K562 (cell line): ENCODE measurements around the gene ACTN3. TPM values are rescaled to one million over a fixed set of nuclear protein-coding genes. Genes with fewer than 3 reads are reported as not detected.
"Not testable (repeated sequence)": the region's sequence is repeated elsewhere in the genome, so short reads cannot be mapped to it uniquely, and the experiment has no call there.

Source experiments
- ATAC-seq: fragments of 200-7000 bp; cut with Tn5 transposase; 3 replicates; pipeline ENCODE4 v1.9.1; 2020; ENCODE audit warnings: moderate library complexity
- BruUV-seq: library from RNA; stranded (reverse); fragments of 400-500 nt; replicated peaks from 2 replicates; lab custom pipeline; 2021; lab: Mats Ljungman, UMichigan
- CTCF ChIA-PET: fragments of 300-600 bp; formaldehyde crosslinking; extraction: SDS; loops from one replicate; lab custom pipeline; 2021; ENCODE audit warnings: low intra/inter-chr PET ratio; lab: Yijun Ruan, JAX
- POLR2A ChIA-PET: fragments of 300-600, 350-650 bp; sonication (Branson Sonifier 250); formaldehyde crosslinking; extraction: SDS; loops from one replicate; lab custom pipeline; 2021; ENCODE audit warnings: antibody characterized with exemption, inconsistent platforms; lab: Yijun Ruan, JAX
- DNase-seq, 4 experiments: peaks; one replicate each; pipeline versions ENCODE4 v3.0.0 to v3.0.0-alpha.2; 2011 to 2018; ENCODE audit warnings: low spot score in 3 of 4, mixed read lengths in 3 of 4; ENCODE audit errors: extremely low read depth in 1 of 4
- FAIRE-seq: peaks from 2 replicates; lab custom pipeline; 2011; peaks lifted over from hg19 to GRCh38; lab: Jason Lieb, UNC
- H2AFZ ChIP-seq: 2 replicates; pipeline ENCODE4 v1.6.0; 2011; ENCODE audit warnings: low read depth, low read length, control low read depth, inconsistent platforms
- H3K27ac ChIP-seq: fragments of 200-600 bp; 3 replicates; pipeline ENCODE4 v1.8.0; 2011; ENCODE audit warnings: low read depth, mild to moderate bottlenecking, control low read depth, inconsistent platforms, low read length, moderate library complexity, mixed read lengths; ENCODE audit errors: extremely low read depth
- H3K27me3 ChIP-seq, 2 experiments: fragments of 300-600 bp in 1 of 2; 2 replicates in 1 of 2; 3 replicates in 1 of 2; pipeline versions ENCODE4 v1.6.0 to v1.8.0; 2011; ENCODE audit warnings: inconsistent platforms in 2 of 2, low read length in 2 of 2, mild to moderate bottlenecking in 1 of 2, mixed read lengths in 1 of 2, moderate library complexity in 1 of 2; ENCODE audit not compliant: control insufficient read depth in 2 of 2, insufficient read depth in 2 of 2
- H3K36me3 ChIP-seq: fragments of 300-600 bp; 3 replicates; pipeline ENCODE4 v1.8.0; 2011; ENCODE audit warnings: mild to moderate bottlenecking, low read length, inconsistent platforms; ENCODE audit not compliant: control insufficient read depth, insufficient read depth
- H3K4me1 ChIP-seq, 2 experiments: fragments of 200-600 bp in 1 of 2; replicated peaks in 1 of 2; 2 replicates in 1 of 2; 3 replicates in 1 of 2; pipeline versions ENCODE4 v1.5.1 to v1.8.0; 2011; ENCODE audit warnings: inconsistent platforms in 2 of 2, low read length in 2 of 2, mild to moderate bottlenecking in 1 of 2, mixed read lengths in 1 of 2, moderate library complexity in 1 of 2; ENCODE audit not compliant: control insufficient read depth in 2 of 2, insufficient read depth in 2 of 2
- H3K4me2 ChIP-seq: 2 replicates; pipeline ENCODE4 v1.6.1; 2011; ENCODE audit warnings: low read length, control low read depth, inconsistent platforms, mixed read lengths; ENCODE audit not compliant: insufficient read depth
- H3K4me3 ChIP-seq: fragments of 200-600 bp; sonication (generic), shearing (Covaris generic); 2 replicates; pipeline ENCODE4 v1.5.1; 2016; ENCODE audit warnings: control low read depth, inconsistent platforms
- H3K79me2 ChIP-seq: fragments of 200-600 bp; 3 replicates; pipeline ENCODE4 v1.8.0; 2011; ENCODE audit warnings: low read length, inconsistent platforms; ENCODE audit not compliant: control insufficient read depth, insufficient read depth
- H3K9ac ChIP-seq, 2 experiments: 2 replicates each; pipeline versions ENCODE4 v1.6.0 to v1.6.1; 2011; ENCODE audit warnings: low read depth in 2 of 2, low read length in 2 of 2, control low read depth in 1 of 2, inconsistent platforms in 1 of 2, mild to moderate bottlenecking in 1 of 2, mixed read lengths in 1 of 2; ENCODE audit not compliant: insufficient read depth in 1 of 2
- H3K9me1 ChIP-seq: one replicate; pipeline ENCODE4 v1.6.0; 2011; ENCODE audit warnings: inconsistent platforms, mild to moderate bottlenecking, low read length, moderate library complexity; ENCODE audit not compliant: control insufficient read depth, insufficient read depth
- H3K9me3 ChIP-seq: replicated peaks from 2 replicates; pipeline ENCODE4 v1.5.1; 2011; ENCODE audit warnings: low read depth, low read length, inconsistent platforms; ENCODE audit not compliant: control insufficient read depth, insufficient read depth
- H4K20me1 ChIP-seq: replicated peaks from 2 replicates; pipeline ENCODE4 v1.6.1; 2011; ENCODE audit warnings: low read length, inconsistent platforms, mixed read lengths; ENCODE audit not compliant: control insufficient read depth, insufficient read depth
- CBX1 ChIP-seq: sonication (generic); IDR thresholded peaks from 2 replicates; pipeline ENCODE4 v1.6.1; 2016; ENCODE audit warnings: antibody characterized with exemption, low read depth, mild to moderate bottlenecking
- CBX3 ChIP-seq, 2 experiments: IDR thresholded peaks; 1 replicate in 1 of 2; 2 replicates in 1 of 2; pipeline ENCODE4 v1.6.1; 2012; ENCODE audit warnings: inconsistent platforms in 2 of 2, low read length in 2 of 2, borderline replicate concordance in 1 of 2, control low read depth in 1 of 2
- CBX5 ChIP-seq: IDR thresholded peaks from 2 replicates; pipeline ENCODE4 v1.6.1; 2014; ENCODE audit warnings: low read depth, borderline replicate concordance
- TRIM24 ChIP-seq, 2 experiments: fragments of 450-650 bp; IDR thresholded peaks; 2 replicates each; pipeline ENCODE4 v1.6.1; 2016
- TRIM28 ChIP-seq: fragments of 450-650 bp; IDR thresholded peaks from 2 replicates; pipeline ENCODE4 v1.6.1; 2017
- ZNF280A ChIP-seq: fragments of 450-650 bp; IDR thresholded peaks from 2 replicates; pipeline ENCODE4 v1.6.1; 2018; ENCODE audit warnings: mild to moderate bottlenecking, low read depth; ENCODE audit not compliant: partially characterized antibody
- WGBS: fragments of 100-300 bp; shearing (Covaris generic); methylation state at CpG from one replicate; pipeline ENCODE4 v1.1.6; 2016; ENCODE audit warnings: low coverage, mixed read lengths; ENCODE audit not compliant: insufficient coverage; ENCODE audit errors: missing lambda C conversion rate; 5-methylcytosine and 5-hydroxymethylcytosine counted together
- in situ Hi-C: fragments of 300-500 bp; cut with MboI; formaldehyde crosslinking; loops from 4 replicates; pipeline ENCODE4 v1.15.0; 2018; ENCODE audit warnings: inconsistent platforms, mixed read lengths
- intact Hi-C: fragments of 100-400 bp; cut with micrococcal nuclease; formaldehyde crosslinking; loops from 2 replicates; pipeline ENCODE4 v1.14.2; 2022
- polyA plus RNA-seq, 8 experiments: library from polyadenylated mRNA; depleted of rRNA in 4 of 8; stranded (reverse) in 5 of 8; unstranded in 3 of 8; fragments of >200 nt; fragmentation: Nextera tagmentation in 2 of 8; fragmentation: Illumina TruSeq in 1 of 8; extraction: Ambion mirVana in 2 of 8; extraction: Trizol in 1 of 8; gene quantifications; 2 replicates each; pipeline versions ENCODE4 v1.2.1 to v1.2.3, GENCODE V29; 2011 to 2014; ENCODE audit warnings: inconsistent platforms in 1 of 8, missing spikeins in 1 of 8
- total RNA-seq, 7 experiments: library from RNA; depleted of rRNA in 6 of 7; stranded (reverse); fragments of >200 nt in 6 of 7; fragmentation: Illumina TruSeq in 2 of 7; extraction: Trizol in 2 of 7; gene quantifications; 2 replicates each; pipeline versions ENCODE4 v1.2.1 to v1.2.3, GENCODE V29; 2011 to 2021; ENCODE audit warnings: low replicate concordance in 1 of 7

ACTN3 gene
- total and polyA plus RNA-seq, 9 of the 15 experiments (the other 6 are each of a cell fraction or from before 2014, with no cell fraction given), result not detected

GRCh38 chr11:66582565-66583147, 36.0 kb downstream of the ACTN3 start:
- H3K27ac ChIP-seq, FAIRE-seq, H3K79me2 ChIP-seq, H3K9me1 ChIP-seq, H4K20me1 ChIP-seq, DNase-seq, H3K9me3 ChIP-seq, H3K9ac ChIP-seq, CTCF ChIA-PET, intact Hi-C loops, BruUV-seq, in situ Hi-C loops, POLR2A ChIA-PET, ATAC-seq, H3K4me2 ChIP-seq, H3K36me3 ChIP-seq, H2AFZ ChIP-seq, H3K4me1 ChIP-seq, H3K4me3 ChIP-seq, H3K27me3 ChIP-seq: not testable (repeated sequence)
- 15% methylated on average over 3 of the region's 3 CpGs for WGBS
- TF ChIP-seq CBX5 (peak; percentile 82), TRIM28 (peak; percentile 90), TRIM24 (IDR thresholded peaks at IDR 0.05) (peak in 1 of 2 experiments; percentile 53; a peak in 1 of 4 replicates), CBX1 (0 out of 2 replicates have a peak, but pooled peaks have one; percentile 29), ZNF280A (peak; percentile 94), CBX3 (IDR thresholded peaks at IDR 0.05; ENCODE audit: borderline replicate concordance in 1 of 2, low read length in 2 of 2) (peak in 1 of 2 experiments; percentile 95; a peak in 2 of 3 replicates)
